ENCODE results near the gene TMTC2.
"Not testable (repeated sequence)": the region's sequence is repeated elsewhere in the genome, so short reads cannot be mapped to it uniquely, and the experiment has no call there.

Gene TMTC2

GRCh38 chr12:82730953-82731459 is 44.3 kb downstream of the TMTC2 start:
- DNase-seq, result no peak

DNA sequence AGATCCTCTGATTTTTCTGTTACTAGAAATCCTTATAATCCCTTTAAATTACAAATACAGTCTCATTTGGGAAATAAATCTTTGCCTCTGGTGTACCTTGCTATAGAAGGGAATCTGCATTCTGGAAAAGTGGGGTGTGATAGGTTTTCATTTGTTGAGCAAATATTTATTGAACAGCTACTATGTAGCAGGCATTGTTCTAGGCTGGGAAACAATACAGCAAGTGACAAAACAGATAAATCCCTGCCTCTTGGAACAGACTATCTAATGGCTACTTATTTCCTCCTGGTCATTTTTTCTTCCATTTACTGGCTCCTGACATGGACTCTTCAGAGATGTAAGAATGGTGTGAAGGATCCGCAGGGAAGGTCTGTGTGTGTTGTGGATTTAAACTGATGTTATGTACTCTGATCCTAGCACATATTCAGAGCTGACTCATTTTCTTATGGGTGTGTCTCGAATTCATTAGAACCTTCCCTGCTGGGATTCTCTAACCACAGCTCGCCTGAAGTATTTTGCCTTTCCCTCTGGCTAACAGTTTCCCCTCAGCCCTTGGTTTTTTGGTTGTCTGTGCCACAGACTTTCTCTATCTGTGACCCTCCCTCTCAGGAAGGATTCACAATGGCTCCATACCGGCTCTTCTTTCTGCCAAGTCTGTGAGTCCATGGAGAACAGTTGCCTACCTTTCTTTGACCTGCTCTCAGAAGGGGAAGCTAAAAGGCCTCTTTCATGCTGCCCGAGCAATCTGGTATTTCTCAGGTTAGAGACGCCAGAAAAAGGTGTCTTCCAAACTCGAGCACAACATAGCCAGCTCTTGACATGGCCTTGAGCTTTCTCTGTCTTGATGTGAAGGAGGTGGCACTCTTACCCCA is 53.7 kb downstream of the TMTC2 start:
- DNase-seq, result peak; percentile 90

GRCh38 chr12:82745063-82745674 is 58.5 kb downstream of the TMTC2 start:
- no peak for DNase-seq

GRCh38 chr12:82745807-82746206 is 59.1 kb downstream of the TMTC2 start:
- DNase-seq, result no peak

GRCh38 chr12:82746668-82747067 is 60.0 kb downstream of the TMTC2 start:
- DNase-seq, result no peak

DNA sequence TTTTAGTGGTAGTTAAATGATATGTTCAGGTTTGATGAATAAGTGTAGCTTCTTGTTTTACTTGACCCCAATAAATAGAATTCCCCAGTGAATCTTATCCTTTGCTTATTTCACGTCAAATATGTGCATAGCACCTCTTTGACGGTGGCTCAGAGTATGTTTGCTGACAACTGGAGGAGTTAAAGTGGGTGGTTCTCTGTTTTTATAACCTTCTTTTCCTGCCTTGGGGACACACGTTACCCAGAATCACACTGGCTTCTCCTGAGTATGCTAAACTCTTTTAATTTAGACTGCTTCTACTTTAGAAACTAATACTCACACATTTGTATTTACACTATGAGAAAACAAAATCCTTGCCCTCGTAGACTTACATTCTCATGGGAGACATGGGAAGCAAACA is 62.3 kb downstream of the TMTC2 start:
- DNase-seq, result no peak

DNA sequence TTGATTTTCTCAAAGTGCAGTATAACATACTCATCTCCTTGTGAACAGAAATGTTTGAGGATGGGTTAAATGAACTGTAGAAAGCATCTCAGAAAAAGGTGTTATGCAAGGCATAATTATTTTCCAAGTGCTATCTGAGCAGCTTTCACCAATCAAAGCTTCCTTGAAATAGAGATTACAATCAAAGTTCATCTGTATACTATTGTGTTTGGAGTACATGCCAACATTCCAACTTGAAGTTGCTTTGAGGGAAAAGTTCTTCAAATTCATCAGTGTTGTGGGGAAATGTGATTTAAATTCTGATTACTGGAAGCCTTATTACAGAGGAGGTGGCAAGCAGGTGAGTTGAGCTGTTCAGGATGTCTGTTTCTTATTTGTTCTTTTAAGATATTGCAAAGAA is 68.2 kb downstream of the TMTC2 start:
- no peak for DNase-seq

DNA sequence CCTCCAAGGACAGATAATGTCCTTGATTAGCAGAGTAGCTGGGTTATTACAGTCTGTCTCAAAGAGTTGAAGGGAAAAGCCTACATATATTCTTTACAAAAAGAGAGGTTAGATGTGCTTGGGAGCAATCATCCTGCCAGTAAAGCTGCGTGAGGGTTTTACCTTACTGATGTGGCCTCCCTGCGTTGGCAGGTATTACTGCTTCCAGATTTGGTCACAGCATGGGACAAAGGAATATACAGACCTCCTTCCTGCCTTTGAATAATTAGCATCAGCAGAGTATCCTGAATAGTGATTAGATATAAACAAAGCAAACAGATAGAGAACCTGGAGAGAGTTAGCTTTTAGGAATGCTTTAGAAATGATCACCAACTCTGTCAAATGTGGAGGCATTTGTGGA is 69.6 kb downstream of the TMTC2 start:
- no peak for DNase-seq

GRCh38 chr12:82757059-82757458 is 70.4 kb downstream of the TMTC2 start:
- no peak for DNase-seq

DNA sequence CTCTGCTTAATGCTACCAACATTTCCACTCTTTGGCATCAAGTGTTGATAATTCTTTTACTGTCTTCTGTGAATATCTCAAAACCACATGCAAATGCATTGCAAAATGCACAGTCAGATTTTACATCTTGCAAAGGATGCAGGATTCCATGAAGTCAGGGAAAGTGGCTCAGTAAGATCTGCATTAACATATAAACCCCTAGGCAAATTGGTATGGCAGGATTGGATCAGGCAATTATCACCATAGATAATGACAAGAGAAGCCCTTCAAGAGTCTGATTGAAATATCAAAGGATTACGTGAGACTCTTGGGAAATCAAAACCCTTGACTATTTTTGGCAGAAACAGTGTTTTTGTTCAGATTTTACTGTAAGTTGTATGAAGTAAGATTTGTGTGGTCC is 71.0 kb downstream of the TMTC2 start:
- DNase-seq, result no peak

DNA sequence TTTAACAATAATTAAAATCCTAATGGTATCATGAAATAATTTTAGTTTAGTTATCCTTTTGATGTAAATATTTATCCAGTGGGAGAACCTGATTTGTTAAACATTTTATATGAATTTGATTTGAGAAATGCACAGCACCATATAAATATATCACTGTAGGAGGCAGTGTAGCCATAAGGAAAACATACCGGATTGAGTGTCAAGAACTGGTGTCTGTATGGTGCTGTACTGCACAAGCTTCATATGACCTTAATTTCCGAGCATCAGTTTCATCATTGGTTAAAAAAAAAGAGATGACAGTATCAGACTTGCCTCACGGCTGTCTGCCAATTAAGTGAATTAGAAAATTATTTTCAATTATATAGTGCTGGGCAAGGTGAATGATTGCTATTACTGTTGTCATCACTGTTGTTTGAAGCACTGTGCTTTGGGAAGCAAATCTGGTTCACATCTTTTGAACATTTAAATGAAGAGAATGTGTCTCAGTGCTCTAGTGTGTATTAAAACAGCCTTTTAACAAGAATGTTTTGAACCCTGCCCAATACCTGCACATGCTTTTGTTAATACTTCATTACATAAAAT is 72.1 kb downstream of the TMTC2 start:
- no peak for DNase-seq

GRCh38 chr12:82760423-82760822 is 73.7 kb downstream of the TMTC2 start:
- no peak for DNase-seq

DNA sequence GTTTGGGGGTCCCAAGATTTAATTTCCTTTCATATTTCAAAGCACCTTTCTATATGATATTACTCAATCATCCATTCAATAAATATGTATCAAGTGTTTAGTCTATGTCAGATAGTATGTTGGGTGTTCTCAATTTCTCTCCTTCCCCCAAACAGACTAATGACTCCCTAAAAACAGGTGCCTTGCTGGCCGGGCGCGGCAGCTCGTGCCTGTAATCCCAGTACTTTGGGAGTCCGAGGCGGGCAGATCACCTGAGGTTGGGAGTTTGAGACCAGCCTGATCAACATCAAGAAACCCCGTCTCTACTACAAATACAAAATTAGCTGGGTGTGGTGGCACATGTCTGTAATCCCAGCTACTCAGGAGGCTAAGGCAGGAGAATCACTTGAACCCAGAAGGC is 78.5 kb downstream of the TMTC2 start:
- DNase-seq, result not testable (repeated sequence)

DNA sequence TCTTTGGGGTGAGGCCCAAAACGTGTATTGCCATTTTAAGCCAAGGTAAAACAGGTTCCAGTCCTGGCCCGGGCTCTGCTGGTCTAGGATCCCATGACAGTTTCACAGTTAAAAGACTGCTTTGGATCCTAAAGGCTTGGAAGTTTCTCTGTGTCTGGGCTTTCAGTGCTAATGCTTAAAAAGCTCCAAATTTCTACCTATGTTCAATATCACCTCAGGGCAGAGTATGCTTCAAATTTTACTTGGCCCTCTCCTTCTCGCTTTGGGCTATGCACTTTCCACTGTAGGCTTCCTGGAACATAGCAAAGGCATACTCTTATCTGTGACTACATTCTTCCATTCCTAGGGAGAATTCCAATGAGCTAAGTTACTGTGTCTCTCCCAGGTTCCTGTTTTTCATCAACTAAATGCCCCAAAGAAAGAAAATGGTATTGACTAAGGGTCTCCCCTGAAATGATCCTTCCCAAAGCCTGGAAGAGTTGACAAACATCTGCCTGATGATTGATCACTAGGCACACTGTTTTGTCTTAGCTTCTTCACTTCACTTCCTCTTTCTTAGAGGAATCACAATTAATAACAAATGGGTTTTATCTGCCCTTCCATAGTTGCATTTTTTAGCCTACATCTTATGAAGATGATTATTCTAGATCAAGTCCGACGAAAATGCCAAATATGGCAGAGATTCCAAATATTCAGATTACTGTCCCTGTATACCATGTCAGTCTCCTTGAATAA is 79.4 kb downstream of the TMTC2 start:
- peak; percentile 67 for DNase-seq

- DNase-seq, result no peak
Measured at GRCh38 chr12:82774666-82775065, 88.0 kb downstream of the TMTC2 start.

GRCh38 chr12:82780517-82780916 is 93.8 kb downstream of the TMTC2 start:
- no peak for DNase-seq

GRCh38 chr12:82781309-82781997 is 94.7 kb downstream of the TMTC2 start:
- no peak for DNase-seq

DNA sequence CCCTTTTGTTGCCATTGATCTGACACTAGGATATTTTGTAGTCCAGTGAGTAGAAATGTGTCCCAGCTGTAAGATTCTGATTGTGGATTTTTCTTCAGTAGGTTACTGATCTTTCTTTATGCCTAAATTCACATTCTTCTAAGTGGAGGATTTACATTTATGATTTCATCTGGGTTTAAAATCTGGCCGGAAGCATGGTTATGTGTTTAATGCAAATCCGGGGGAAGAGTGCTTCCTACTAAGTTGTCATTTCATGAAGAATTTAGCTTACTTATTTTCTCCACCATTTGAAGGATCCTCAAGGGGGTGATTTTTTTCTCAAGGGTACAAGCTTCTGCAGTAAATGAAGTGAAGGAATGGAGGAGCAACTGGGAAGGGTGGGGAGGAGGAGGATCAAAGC is 96.7 kb downstream of the TMTC2 start:
- DNase-seq, result no peak

GRCh38 chr12:82787016-82787415 is 100.3 kb downstream of the TMTC2 start:
- DNase-seq, result no peak

DNA sequence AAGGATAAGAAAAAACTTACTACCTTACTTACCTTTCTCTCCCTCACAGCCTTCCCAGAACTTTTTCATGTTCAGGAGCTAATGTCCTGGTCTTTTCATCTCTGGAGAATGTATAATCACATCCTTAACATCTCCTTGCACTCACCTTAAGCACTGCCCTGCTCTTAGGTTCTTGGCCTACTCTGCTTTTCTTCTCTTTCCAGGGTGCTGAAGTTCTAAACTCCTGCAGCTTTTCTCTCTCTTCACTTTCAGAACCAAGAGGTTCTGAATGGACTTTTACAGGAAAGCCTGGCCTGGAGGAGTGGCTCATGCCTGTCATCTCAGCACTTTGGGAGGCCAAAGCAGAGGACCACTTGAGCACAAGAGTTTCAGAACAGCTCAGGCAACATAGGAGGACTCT is 101.9 kb downstream of the TMTC2 start:
- no peak for DNase-seq

- DNase-seq, result no peak
Measured at GRCh38 chr12:82789674-82790073, 103.0 kb downstream of the TMTC2 start.

DNA sequence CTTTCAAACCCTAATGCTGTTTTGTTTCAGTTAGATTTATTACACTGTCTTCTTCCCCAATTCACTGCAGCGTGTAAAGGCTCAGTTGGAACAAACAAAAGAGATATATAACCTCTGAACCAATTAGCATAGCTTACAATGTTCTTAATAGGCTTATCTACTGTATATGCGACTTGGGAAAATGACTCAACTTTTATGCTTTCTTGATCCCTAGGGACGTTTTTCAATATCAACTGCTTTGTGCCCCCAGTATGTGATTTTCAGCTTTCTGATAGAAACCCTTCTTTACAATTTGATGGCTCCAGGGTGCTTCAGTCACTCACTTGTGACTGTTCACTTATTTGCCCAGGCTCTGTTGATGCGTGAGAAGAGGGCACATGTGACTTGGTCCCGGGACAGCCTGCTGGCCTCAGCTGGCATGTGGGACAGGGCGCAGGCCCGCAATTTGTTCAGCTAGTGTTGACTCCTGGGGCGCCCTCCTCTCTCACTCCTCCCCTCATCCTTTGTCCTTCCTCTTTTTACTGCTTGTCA is 107.1 kb downstream of the TMTC2 start:
- no peak for DNase-seq

Measured in NCI-H226 (cell line).